HG03521 (cell line): ENCODE results near the gene FBLN7.
"Not testable (repeated sequence)": the region's sequence is repeated elsewhere in the genome, so short reads cannot be mapped to it uniquely, and the experiment has no call there.

Experiments used
- ATAC-seq: cut with Tn5 transposase; IDR thresholded peaks from one replicate; pipeline ENCODE4 v1.9.1; 2021; ENCODE audit warnings: mild to moderate bottlenecking, moderate library complexity; ENCODE audit not compliant: unreplicated experiment

FBLN7 gene

DNA sequence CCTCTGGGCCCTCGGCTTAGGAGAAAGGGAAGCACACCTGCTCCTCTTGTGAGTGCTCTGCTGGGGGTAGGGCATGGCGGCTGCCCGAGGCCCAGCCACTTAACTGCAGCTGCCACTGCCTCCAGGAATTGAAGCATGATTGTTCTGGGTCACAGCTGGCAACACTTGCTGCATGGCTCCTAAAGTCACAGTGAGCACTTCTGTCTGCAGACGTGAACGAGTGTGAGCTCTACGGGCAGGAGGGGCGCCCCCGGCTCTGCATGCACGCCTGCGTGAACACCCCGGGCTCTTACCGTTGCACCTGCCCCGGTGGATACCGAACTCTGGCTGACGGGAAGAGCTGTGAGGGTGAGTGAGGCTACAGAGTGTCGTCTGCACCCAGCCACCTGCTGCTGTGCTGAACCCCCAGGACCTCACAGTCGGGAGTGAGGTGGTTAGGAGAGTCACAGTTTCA is 44.4 kb downstream of the FBLN7 start:
- no peak for ATAC-seq

DNA sequence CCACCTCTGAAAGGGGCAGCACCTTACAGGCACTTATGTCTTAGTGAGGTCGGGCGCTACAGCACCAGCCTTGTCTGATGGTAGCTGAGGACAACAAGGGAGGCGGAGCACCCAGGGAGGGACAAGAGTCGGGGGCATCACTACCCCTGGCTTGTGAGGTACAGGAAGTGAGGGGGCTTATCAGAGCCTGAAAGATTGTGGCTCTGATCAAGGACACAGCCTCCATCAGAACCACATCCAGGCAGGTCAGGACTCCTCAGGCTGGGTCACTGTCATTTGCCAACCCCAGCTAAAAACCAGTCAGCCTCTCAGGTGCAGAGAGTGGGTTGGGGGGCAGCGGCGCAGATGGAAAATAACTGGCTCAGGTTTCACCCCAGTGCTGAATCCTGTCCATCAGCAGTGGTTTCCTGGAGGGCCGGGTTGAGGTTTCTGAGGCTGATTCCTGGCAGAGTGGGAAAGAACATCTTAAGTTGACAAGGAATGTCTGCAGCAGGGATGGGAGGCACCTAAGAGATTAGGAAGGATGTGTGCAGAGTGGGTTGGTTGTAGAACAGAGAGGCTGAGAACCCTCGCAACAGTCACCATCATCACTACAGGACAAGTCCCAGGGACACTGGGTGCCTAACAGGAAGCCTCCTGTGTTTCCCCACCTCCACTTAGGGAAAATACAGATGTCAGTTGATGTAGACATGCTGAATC is 45.3 kb downstream of the FBLN7 start:
- ATAC-seq: no peak

DNA sequence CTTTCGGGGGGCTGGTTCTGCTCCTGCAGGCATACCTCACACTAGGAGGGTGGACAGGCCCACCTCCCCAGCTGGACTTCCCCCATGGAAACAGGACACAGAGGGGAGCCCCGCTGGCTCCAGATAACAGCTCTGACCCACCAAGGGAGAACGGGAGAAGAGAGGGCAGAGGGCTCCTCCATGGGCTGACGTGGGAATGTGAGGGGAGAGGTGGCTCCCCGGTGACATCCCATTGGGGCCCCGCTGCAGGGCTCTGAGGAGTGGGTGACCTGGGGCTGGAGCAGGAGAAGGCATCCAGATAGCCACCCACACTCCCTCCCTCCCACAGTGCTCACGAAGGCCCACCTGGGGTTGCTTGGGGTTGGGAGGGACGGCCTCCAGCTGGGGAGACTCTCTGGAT is 45.9 kb downstream of the FBLN7 start:
- ATAC-seq: no peak

DNA sequence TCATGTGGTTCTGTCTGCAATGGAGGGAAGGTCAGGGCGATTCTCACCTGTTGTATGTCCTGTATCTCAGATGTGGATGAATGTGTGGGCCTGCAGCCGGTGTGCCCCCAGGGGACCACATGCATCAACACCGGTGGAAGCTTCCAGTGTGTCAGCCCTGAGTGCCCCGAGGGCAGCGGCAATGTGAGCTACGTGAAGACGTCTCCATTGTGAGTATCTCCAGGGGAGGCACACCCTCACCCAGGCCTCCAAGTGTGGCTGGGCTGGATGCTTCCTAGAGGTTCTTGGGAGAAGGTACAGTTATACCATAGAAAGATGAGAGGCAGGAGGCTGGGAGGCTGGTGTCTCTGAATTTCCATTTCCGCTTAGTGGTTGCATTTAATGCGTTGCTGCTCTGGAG is 46.9 kb downstream of the FBLN7 start:
- ATAC-seq: no peak

DNA sequence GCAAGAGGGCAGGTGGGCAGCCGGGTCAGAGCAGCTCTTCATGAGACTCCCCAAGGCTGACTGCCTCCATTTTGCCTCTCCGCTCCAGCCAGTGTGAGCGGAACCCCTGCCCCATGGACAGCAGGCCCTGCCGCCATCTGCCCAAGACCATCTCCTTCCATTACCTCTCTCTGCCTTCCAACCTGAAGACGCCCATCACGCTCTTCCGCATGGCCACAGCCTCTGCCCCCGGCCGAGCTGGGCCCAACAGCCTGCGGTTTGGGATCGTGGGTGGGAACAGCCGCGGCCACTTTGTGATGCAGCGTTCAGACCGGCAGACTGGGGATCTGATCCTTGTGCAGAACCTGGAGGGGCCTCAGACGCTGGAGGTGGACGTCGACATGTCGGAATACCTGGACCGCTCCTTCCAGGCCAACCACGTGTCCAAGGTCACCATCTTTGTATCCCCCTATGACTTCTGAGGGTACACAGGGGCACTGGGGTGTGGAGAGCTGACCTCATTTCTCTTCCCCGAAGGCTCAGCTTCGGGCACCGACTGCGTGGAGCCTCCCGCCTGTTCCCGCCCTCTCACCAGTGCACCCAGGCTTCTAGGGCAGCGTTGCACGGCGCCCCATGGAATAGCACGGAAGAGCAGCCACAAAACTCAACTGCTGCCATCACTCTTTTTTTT is 49.0 kb downstream of the FBLN7 start:
- no peak for ATAC-seq

DNA sequence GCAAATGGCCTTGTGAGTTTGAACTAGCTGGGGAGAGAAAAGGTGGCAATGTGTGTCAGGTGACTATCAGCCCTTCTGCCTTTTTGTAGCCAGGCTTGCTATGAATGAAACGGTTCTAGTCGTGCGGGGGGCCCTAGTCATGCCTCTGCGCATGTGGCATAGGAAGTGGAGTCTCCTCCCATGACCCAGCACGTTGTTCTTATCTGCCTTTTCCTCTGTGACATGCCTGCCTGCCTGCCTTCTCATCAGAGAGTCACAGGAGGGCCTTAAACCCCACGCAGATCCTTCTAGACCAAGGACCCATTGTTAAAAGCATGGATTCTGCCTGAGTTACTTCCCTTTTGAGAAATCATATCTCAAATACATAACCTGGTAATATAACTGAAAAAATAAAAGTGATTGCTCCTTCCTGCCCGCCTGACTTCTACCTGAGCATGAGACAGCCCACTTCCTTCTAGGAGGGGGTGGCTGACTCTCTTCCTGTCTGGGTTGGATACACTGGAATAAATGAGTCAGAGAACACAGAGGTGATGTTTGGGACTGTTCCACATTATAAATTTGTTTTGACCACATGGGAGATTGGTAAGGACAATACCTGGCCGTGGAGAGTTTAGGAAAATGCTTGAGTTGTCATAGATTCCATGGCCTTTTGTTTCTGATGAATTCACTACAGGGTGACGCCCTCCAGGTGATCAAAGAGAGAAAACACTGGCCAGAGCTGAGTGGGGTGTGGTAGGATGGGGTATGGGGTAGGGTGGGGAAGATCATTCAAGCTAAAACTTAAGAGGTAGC is 49.8 kb downstream of the FBLN7 start:
- no peak for ATAC-seq

DNA sequence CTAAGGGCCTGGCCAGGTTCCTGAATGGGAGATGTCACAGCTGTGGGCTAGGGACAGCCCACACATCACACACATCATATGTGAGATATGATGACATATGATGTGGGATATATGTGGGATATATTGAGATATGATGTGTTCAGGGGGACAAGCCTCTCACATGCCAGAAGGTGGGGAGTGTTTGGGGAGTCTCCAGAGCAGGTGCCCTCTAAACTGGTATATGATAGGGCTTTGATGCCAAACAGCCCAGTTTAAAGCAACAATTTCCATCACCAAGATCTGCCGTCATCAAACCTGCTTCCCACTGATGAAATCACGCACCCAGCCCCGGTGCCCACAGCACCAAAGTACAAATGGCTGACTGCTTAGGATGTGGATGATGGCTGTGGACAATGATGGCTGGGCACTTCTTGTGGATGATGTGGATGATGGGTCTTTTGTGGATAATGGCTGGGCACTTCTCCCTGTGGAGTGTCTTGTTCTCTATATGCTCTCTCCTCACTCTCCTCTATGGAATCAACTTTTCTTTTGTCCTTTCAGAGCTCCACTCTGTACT is 50.9 kb downstream of the FBLN7 start:
- ATAC-seq: no peak

DNA sequence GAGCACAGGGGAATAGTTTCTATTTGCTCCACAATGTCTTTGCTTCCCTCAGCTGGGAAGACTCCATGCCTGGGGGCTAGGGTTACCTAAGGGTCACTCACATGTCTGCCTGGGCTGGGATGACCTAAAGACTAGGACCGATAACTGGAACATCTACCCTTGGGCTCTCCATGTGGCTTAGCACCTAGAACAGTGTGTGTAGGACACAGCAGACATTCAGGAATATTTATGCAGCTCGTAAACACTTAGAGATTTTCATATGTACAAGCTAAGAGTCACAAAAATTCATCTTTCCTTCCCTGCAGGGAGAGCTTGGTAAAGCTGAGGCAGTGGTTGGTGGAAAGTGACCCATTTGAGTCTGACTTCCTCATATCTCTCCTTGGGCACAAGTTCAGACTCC is 55.8 kb downstream of the FBLN7 start:
- ATAC-seq: no peak

DNA sequence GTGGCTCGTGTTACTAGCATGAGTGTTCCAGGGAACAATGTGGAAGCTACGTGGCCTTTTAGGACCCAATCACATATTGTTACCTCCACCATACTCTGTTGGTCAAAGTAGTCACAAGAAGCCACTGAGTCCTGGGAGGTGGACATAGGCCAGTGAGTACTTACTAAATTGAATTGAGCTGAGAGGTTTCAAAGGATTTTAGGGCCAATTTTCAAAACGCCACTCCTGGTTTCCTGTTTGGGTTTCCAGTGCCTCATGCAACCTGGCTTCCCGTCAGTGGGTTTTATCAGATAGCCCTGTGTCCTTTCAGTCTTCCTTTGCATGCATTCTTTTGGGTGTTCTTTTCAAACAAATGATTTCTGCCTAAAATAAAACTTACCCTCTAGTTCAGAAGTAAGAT is 56.3 kb downstream of the FBLN7 start:
- no peak for ATAC-seq

DNA sequence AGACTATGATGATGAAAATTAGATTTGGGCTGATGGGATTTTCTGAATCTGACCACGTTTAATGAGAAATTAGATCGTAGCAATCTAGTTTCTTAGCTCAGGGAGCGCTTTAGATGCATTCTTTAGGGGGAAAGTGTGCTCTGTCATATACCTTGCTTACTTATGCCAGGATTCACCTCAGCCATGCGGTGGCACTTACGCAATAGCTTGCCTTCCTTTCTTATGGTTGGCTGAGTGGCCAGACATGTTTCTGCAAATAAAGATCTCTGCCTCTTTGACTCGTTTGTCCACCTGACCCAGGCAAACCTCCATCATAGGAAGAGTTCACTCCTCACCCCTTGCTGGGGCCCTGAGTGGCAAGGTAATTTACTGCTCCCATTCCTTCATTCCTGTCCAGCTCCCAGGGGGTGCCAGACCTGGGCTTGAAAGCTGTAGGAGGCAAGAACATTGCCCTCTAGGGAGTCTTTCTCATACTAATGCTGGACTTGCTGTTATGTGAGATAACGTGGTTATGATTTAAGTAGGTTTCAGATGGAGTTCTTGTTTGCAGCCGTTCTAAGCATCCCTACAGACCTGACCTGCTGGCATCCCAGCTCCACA is 57.1 kb downstream of the FBLN7 start:
- no peak for ATAC-seq

DNA sequence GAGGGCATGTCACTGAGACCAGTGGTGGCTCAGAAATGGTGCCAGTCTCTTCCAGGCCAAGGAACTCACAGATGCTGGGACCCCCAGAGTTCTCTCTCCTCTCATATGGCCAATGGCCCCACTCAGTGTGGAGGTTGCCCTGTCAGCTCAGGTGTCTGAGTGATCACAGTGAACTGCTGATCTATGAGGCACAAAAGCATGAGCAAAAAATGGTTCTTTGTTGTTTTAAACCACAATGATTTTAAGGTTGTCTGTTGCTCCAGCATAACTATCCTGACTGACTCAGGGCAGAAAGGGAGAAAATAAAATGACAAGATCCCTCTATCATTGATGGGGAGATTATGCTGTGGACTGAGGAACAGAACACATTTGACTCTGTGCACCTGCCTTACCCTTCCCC is 57.8 kb downstream of the FBLN7 start:
- no peak for ATAC-seq

DNA sequence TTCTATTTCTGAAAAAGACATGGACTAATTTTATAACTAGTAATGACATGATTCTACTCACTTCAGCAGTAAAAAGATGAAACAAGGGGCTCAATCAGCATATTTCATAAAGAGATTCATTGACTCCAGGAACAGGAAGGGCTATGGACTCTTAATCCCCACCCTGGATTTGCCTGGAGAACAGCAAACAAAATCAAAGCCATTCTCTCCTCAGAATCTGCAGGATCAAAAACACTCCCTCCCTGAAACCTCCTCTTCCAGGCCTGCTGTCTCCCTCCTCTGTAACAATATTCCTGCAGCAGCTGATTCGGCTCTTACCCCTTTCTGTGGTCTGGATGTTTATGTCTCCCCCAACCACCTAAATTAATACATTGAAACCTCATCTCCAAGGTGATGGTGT is 59.7 kb downstream of the FBLN7 start:
- ATAC-seq: no peak

DNA sequence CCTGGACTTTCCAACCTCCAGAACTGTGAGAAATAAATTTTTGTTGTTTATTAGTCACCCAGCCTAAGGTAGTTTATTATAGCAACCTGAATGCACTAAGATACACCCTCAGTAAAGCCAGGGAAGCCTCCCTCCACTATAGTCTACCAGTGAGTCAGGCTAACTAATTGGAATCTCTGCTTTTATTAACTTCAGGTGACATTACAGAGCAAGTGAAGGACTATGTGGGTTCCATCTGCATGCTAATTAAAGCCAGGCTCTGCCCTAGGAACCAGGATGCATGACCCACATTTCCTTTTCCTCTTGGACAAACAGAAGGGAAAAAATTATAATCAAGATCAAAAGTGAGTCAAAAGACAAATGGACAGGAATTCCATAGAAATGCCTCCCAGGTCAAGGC is 60.6 kb downstream of the FBLN7 start:
- no peak for ATAC-seq

DNA sequence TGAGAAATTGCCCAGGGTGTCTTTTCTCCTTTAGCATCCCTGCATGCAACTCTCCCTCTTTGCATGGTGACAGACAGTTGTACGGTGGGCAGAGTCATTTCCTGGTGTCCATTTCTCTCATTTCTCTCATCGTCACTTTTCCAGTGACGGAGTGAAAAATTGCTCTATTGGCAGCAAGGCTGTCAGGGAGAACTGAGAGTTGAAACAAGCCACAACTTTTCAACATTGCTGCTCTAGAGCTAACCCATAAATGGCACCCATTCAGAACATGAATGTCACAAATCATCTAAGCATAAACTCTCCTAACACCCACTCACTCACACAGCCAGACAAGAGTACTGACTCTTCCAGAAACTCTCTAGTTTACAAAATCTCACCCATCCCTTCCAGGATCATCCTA is 61.0 kb downstream of the FBLN7 start:
- ATAC-seq: no peak

DNA sequence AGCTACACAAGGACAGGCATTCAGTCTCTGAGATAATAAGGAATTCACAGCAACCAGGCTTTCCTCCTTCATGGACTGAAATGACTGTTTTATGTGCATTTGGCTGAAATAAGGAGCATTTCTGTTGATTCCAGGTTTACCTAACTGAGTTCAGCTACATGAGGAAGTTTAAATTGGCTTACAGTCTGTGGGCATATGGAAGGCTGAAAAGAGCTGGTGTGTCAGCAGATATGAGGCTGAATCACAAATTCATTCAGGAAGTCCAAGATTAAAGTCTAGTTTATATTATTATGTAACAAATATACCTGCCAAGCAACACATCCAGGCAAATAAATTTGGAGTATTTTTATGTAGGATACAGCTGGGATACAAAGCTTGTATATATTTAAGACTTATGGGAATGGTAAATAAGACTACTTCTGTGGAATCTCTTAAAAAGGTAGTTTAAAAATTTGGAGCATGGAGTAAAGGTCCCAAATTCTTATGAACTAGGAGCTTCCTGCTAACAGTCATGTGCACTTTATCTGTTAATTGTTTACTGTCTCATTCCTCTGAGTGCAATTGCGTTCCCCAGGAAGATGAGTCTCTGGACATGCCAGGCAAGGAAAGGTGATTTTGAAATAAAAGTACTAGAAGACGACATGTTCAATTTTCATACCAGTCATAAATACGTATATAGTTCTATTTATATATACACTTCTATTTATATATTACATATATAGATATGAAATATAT is 63.7 kb downstream of the FBLN7 start:
- ATAC-seq: no peak

DNA sequence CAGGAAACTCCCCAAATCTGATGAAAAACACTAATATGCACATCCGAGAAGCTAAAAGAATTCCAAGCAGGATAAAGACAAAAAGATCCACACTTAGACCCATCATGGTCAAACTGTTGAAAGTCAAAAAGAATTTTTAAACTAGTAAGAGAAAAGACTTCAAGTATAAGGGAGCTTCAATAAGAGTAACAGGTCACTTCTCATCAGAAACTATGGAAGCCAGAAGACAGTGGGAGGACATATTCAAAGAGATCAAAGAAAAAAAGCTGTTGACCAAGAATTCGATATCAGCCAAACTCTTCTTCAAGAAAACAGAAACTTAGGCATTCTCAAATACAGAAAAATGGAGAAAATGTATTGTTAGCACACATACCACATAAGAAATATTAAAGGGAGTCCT is 66.2 kb downstream of the FBLN7 start:
- ATAC-seq: no peak

DNA sequence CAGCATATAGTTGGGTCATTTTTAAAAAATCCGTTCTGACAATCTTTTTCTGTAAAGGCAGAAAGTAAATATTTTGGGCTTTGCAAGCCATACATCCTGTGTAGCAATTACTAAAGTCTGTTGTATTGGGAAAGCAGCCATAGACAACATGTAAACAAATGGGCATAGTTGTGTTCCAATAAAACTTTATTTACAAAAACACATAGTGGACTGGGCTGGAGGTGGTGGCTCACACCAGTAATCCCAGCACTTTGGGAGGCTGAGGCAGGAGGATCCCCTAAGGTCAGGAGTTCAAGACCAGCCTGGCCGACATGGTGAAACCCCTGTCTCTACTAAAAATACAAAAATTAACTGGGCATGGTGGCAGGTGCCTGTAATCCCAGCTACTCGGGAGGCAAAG is 69.7 kb downstream of the FBLN7 start:
- not testable (repeated sequence) for ATAC-seq

DNA sequence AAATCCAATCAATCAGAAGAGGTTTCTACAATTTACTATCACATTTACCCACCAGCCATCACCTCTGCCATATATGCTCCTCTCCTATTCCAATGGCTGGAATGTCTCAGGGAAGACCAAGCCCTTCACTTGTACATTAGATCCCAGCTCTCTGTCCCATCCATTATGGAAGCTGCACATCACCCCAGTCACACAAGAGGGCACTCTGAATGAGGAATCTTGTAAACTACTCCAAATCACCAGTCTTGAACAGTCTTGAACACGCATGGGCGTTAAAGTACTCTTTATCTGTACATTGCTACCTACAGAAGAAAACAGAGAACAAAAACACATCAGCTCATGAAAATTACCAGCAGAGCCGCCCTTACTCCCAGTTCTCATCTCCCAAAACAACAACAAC is 78.0 kb downstream of the FBLN7 start:
- no peak for ATAC-seq

DNA sequence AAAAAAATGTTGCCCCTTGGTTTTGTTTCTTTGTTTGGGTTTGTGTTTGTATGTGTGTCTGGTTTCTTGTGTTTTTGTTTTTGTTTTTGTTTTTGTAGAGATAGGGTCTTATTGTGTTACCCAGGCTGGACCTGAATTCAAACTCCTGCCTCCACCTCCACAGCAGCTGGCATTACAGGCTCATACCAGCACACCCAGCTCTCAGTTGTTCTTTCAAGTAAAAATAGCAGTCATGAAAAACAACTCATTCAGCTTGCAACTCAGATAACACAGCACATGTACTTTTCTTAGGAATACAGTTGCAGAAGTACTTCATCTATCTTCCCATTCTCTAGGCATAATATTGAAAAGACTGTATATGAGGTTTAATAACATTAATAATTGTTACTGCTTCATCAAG is 79.7 kb downstream of the FBLN7 start:
- no peak for ATAC-seq

DNA sequence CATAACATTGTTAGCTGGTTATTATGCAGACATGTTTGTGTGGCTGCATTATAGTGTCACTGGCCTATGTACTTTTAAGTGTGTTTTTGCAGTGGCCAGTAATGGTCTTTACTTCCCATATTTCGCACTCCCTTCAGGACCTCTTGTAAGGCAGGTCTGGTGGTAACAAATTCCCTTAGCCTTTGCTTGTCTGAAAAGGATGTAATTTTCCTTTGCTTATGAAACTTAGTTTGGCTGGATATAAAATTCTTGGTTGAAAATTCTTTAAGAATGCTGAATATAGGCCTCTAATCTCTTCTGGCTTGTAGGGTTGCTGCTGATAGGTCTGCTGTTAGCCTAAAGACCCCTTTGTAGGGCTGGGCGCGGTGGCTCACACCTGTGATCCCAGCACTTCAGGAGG is 82.0 kb downstream of the FBLN7 start:
- ATAC-seq: no peak

DNA sequence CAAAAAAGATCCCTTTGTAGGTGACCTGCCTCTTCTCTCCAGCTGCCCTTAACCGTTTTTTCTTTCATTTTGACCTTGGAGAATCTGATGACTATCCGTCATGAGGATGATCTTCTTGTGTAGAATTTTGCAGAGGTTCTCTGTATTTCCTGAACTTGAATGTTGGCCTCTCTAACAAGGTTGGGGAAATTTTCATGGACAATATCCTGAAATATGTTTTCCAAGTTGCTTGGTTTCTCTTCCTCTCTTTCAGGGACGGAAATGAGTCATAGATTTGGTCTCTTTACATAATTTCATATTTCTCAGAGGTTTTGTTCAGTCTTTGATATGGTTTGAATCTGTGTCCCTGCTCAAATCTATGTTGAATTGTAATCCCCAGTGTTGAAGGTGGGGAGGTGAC is 82.6 kb downstream of the FBLN7 start:
- ATAC-seq: no peak
